Endometrium (tissue), 2 donors: ENCODE data around the gene SNAPIN.

Source experiments
- FAIRE-seq: peaks from 2 replicates; lab custom pipeline; 2012; peaks lifted over from hg19 to GRCh38; lab: Jason Lieb, UNC
- donor health status: control.
- donor health status: control.

Gene SNAPIN

GRCh38 chr1:153678519-153679336 is 20.2 kb downstream of the SNAPIN start, which contains the start of gene NPR1:
Gene NPR1, plus strand, starts transcription at chr1:153678688. Its CDS starts 421 bp downstream, at chr1:153679109.
- FAIRE-seq = no peak

- FAIRE-seq = no peak
Observed at GRCh38 chr1:153679337-153680119, 21.0 kb downstream of the SNAPIN start.

GRCh38 chr1:153680120-153680403 is 21.6 kb downstream of the SNAPIN start:
- no peak for FAIRE-seq

- FAIRE-seq = no peak
Observed at GRCh38 chr1:153682730-153683129, 24.2 kb downstream of the SNAPIN start.

GRCh38 chr1:153683854-153684253 is 25.4 kb downstream of the SNAPIN start:
- no peak for FAIRE-seq

GRCh38 chr1:153684892-153685291 is 26.4 kb downstream of the SNAPIN start:
- no peak for FAIRE-seq

- FAIRE-seq = no peak
Observed at GRCh38 chr1:153685544-153686340, 27.2 kb downstream of the SNAPIN start.

- no peak for FAIRE-seq
Observed at GRCh38 chr1:153687346-153688125, 29.0 kb downstream of the SNAPIN start.

GRCh38 chr1:153688276-153688675 is 29.8 kb downstream of the SNAPIN start:
- FAIRE-seq = no peak

- no peak for FAIRE-seq
Observed at GRCh38 chr1:153688736-153689328, 30.3 kb downstream of the SNAPIN start.

GRCh38 chr1:153693466-153693865 is 35.0 kb downstream of the SNAPIN start:
- FAIRE-seq = no peak

GRCh38 chr1:153696741-153697140 is 38.2 kb downstream of the SNAPIN start:
- FAIRE-seq = no peak

GRCh38 chr1:153697191-153698019 is 38.9 kb downstream of the SNAPIN start:
- no peak for FAIRE-seq

- no peak for FAIRE-seq
Observed at GRCh38 chr1:153698020-153698922, 39.8 kb downstream of the SNAPIN start.

- no peak for FAIRE-seq
Observed at GRCh38 chr1:153698923-153699714, 40.6 kb downstream of the SNAPIN start.

- FAIRE-seq = no peak
Observed at GRCh38 chr1:153699768-153700167, 41.3 kb downstream of the SNAPIN start.

- FAIRE-seq = no peak
Observed at GRCh38 chr1:153705484-153705883, 47.0 kb downstream of the SNAPIN start.

GRCh38 chr1:153711026-153711425 is 52.5 kb downstream of the SNAPIN start:
- FAIRE-seq = no peak
